Stimulated activated CD8-positive, alpha-beta memory T cell treated with anti-CD3 and anti-CD28 coated beads, Interleukin-4, amount 100 ng/mL, for 1 hour (primary cell): ENCODE data around the gene ADCY10.
"Not testable (repeated sequence)": the region's sequence is repeated elsewhere in the genome, so short reads cannot be mapped to it uniquely, and the experiment has no call there.

Experiments used
- DNase-seq, 2 donors: peaks; one replicate each; pipeline ENCODE4 v3.0.0-alpha.2; 2020; ENCODE audit warnings: low read depth in 2 of 2, low spot score in 1 of 2

ADCY10 gene

GRCh38 chr1:167815650-167816049, 98.3 kb downstream of the ADCY10 start:
- no peak for DNase-seq

DNA sequence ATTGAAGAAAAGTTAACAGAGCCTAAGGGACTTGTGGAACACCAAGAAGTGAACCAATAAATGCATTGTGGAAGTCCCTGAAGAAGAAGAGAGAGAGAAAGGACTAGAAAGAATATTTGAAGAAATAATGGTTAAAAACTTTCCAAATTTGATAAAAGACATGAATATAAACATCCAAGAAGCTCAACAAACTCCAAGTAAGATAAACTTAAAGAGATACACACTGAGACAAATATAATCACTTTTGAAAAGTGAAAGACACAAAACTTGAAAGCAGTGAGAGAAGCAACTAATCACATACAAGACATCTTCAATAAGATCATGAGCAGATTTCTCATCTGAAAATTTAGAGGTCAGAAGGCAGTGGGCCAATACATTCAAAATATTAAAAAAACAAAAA, 101.0 kb downstream of the ADCY10 start:
- DNase-seq, result no peak

DNA sequence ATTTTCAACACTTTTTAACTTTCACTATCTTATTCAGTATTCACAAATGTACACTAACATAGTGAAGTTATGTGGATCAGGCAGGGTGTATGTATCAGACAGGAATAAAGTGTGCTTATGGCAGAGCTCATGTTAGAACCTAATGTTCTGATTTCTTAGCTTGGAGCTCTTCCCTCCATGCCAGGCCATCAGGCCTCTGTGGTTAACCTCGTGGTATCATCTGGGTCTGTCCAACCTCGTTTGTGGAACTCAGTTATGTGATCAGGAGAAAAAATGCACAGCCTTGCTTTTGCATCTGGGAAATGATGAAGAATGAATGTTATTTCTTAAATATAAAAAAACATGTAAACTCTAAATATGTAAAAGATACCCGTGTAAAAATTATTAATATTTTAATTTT, 105.2 kb downstream of the ADCY10 start:
- no peak for DNase-seq

DNA sequence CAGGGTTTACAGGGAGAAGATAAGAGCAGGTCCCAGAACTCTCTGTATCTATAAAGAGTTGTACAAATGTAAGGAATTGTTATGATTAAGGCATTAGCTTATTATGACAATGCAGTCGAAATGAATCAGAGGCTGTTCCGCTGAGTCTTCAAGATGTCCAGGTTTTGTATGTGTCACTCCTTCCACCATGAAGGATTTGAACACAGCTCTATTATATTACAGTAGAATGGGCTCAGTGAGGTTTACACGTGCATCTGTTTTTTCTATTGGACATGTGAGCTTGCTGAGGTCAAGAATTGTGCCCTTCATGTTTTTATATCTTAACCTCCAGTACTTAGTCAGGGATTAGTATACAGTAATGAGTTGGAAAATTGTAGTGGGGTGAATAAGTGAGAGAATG, 105.8 kb downstream of the ADCY10 start:
- DNase-seq, result no peak

DNA sequence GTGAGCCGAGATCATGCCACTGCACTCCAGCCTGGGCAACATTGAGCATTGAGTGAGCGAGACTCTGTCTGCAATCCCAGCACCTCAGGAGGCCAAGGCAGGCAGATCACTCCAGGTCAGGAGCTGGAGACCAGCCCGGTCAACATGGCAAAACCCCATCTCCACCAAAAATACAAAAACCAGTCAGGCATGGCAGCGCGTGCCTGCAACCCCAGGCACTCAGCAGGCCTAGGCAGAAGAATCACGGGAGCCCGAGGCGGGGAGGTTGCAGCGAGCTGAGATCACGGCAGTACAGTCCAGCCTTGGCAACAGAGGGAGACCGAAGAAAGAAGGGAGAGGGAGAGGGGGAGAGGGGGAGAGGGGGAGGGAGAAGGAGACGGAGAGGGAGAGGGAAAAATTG, 107.3 kb downstream of the ADCY10 start:
- DNase-seq, result not testable (repeated sequence)

DNA sequence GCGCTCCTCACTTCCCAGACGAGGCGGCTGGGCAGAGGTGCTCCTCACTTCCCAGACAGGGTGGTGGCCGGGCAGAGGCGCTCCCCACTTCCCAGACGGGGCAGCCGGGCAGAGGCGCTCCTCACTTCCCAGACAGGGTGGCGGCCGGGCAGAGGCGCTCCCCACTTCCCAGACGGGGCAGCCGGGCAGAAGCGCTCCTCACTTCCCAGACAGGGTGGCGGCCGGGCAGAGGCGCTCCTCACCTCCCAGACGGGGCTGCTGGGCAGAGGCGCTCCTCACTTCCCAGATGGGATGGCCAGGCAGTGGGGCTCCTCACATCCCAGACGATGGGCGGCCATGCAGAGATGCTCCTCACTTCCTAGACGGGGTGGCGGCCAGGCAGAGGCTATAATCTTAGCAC, 107.7 kb downstream of the ADCY10 start:
- DNase-seq, result not testable (repeated sequence)

DNA sequence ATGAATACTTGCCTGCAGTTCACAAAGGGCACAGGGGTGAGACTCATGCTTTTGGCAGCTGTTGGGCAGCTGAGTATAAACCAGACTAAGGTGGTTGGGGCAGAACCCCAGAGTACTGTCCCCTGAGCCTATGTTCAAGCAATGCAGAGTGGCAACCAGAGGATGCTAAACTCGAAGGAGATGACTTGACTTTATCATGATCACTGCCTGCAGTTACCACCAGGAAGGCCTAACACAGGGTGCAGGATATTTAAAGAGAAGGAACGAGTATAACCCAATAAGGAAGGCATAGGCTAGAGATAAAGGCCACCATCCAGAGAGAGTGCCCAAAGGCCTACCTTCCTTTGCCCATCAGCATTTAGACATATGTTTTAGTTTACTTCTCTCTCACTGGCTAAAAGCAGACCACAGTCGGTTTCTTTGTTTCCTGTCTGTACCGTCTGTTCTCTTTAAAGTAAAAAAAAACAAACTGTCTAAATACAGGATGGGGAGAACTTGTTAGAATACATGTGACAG, 108.8 kb downstream of the ADCY10 start:
- DNase-seq, result no peak

GRCh38 chr1:167803358-167804207, 110.4 kb downstream of the ADCY10 start:
- peak; percentile 69 to 71 for DNase-seq

GRCh38 chr1:167802235-167802634, 111.7 kb downstream of the ADCY10 start:
- no peak for DNase-seq

GRCh38 chr1:167800251-167800650, 113.7 kb downstream of the ADCY10 start:
- no peak for DNase-seq

DNA sequence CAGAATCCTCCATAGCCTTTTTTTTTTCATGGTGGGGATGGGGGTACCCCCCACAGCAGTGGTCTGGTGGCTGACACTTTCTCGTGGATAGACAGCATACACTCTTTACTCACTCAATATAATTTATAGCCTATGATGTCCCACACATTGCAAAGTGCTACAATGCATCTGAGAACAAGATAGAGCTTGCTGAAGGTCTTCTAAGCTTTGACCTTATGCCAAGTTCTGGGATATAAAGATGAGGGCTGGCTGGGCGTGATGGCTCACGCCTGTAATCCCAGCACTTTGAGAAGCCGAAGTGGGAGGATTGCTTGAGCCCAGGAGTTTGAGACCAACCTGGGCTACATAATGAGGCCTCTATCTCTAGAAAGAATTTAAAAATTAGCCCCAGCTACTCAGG, 114.2 kb downstream of the ADCY10 start:
- no peak for DNase-seq

DNA sequence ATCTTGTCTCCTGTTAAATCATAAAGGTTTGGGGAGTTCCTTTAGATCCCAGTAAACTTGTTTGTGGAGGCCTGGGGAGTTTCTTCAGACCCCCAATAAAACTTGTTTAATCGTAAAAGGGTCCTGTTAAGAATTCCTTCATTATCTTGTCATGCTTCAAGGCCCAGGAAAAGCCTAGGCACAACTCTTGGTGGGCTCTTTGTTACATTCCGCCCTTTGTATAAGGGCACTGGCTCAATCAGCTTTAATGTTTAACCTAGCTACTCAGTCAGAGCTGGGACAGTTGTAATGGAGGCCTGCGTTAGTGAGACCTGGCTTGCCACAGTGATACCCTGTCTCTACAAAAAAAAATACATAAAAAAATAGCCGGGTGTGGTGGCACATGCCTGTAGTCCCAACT, 115.0 kb downstream of the ADCY10 start:
- DNase-seq, result no peak

- no peak for DNase-seq
Observed at GRCh38 chr1:167797015-167797414, 116.9 kb downstream of the ADCY10 start.

DNA sequence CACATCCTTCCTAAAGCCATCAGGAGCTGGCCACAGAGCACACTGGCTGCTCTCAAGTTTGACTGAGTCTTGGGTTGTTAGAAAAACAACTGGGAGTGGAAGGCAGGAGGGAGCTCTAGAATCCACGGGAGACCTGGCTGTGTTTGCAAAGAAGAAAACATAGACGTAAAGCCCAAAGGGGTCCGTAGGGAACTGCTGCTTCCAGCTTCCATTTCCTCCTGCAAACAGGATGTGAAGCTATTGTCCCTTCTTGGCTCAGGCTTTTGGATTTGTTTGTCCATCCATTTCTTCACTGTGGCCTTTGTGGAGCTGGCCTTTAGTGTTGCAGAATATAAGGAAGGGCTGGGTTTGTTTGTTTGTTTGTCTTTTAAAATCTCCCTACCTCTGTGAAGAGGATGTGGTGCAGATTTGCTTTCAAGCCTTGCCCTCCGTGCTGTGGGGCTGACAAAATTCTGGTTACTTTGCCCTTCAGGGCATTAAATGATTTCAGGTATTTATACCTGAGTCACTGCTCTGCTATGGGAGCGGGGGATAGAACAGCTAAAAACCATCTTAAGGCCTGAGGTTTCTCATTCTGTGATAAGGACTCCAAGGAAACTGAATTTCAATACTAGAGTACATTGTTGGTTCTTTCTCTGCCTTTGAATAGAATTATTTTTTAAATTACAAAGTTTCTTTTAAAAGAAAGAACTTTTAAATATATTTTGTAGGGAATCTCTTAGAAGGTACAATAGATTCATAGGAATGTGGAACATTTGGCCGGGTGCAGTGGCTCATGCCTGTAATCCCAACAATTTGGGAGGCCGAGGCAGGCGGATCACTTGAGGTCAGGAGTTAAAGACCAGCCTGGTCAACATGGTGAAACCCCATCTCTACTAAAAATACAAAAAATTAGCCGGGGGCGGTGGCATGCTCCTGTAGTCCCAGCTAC, 117.9 kb downstream of the ADCY10 start:
- DNase-seq, result no peak

DNA sequence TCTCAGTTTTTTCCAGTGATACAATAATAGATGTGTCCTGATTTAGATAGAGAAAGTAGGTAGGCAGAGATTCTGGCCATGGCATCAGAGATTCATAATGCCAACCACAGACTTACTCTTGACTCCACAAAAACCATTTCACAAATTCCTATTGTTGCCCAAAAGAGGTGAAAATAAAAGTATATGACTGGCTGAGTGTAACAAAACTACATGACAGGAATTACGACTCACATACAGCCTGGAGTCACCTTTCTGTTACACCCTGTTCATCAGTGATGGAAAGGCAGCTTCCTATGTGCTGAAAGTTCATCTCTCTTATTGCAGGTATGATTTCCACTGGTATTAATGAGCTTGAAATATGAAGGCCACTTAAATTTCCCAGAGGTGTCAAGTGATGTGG, 119.9 kb downstream of the ADCY10 start:
- DNase-seq, result no peak

DNA sequence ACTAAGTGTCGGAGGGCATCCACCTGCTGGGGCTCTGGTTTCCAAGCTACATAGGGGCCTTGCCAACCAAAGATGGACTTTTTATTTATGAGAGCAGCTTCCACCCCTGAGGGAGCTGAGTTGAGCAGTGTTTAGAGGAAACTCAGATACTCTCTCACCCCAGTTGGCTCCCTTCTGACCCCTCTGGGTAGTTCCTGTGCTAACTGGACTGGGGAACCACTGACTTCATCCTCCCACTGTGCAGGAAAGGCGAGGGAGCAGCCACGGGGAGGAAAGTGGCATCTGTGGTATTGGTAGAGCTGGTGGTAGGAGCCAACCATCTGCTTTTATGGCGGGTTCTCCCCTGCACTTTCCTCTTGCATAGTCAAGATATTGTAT, 121.8 kb downstream of the ADCY10 start:
- no peak for DNase-seq

DNA sequence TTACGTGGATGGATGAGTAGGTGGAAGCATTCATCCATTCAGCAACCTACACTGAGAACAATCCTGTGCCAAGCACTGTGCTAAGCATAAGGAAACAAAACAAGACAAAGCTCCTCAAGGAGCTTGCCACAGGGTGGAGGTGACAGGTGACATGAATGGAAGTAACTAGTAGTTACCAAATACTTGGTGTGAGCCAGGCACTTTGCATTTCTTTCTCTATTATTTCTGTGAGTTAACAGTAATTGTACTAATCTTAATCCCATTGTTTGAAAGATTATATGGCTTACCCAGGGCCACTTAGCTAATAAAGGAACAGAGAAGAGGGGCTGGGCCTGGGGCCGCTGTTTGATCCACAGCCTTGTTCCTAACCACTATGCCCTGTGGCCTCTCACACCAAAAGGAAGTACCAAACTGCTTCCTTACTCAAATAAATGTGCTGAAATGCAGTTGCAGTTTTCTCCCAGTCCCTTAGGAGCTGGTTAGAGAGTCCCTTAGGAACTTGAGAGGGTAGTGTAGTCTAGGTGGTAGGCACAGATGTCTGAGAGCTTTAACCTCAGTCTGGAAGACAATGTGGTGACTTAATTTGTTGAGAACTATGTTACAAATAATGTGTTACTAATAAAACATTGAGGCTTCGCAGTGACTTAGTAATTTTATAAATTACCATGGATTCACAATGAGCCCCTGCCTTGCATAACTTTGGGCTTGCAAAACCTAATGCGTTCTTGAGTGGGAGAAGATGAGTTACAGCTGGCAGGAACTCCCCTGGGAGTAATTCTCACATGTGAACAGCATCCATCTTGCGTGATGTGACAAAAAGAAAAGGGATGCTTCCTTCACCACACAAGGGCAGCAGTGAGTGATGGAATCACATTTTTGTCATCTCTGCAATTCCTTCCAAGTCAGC, 122.4 kb downstream of the ADCY10 start:
- DNase-seq, result no peak

GRCh38 chr1:167790117-167790516, 123.8 kb downstream of the ADCY10 start:
- DNase-seq, result no peak

DNA sequence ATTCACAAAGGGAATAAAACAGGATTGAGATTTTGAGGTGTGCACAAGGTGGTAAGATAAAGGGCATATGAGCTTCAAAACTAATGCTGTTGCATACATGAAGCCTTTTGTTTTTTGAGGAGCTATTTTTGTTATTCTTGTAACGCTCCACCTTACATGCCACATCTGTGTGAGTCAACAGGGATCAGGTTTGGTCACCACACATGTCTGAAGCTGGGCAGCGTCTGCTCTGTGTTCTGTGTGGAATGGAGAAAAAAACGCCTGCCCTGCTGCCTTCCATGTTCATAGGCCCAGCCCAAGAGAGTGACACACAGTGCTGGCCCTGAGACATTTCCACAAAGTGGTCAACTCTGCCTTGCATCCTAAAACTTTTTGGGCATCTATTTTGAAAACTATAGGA, 124.4 kb downstream of the ADCY10 start:
- no peak for DNase-seq

- DNase-seq, result no peak
Observed at GRCh38 chr1:167786502-167786901, 127.4 kb downstream of the ADCY10 start.
